Keratinocyte (primary cell): Measurements from ENCODE around the gene UCHL5. TPM values are rescaled to one million over a fixed set of nuclear protein-coding genes. Genes with fewer than 3 reads are reported as not detected.
"Not testable (repeated sequence)": the region's sequence is repeated elsewhere in the genome, so short reads cannot be mapped to it uniquely, and the experiment has no call there.

ENCODE experiments used
- DNase-seq: peaks from one replicate; pipeline ENCODE4 v3.0.0-alpha.2; 2011; ENCODE audit warnings: low read depth, missing footprints, low spot score
- FAIRE-seq: peaks from 2 replicates; lab custom pipeline; 2011; peaks lifted over from hg19 to GRCh38; lab: Jason Lieb, UNC
- H2AFZ ChIP-seq: 2 replicates; pipeline ENCODE4 v1.6.0; 2012; ENCODE audit warnings: low read length, control low read depth, inconsistent platforms; ENCODE audit not compliant: control insufficient read depth
- H3K27ac ChIP-seq: 2 replicates; pipeline ENCODE4 v1.5.1; 2011; ENCODE audit warnings: low read length; ENCODE audit not compliant: control insufficient read depth, insufficient read depth
- H3K27me3 ChIP-seq: 3 replicates; pipeline ENCODE4 v1.6.0; 2011; ENCODE audit warnings: low read length; ENCODE audit not compliant: control insufficient read depth, insufficient read depth; ENCODE audit errors: extremely low read depth
- H3K36me3 ChIP-seq, 2 experiments: 2 replicates in 1 of 2; 3 replicates in 1 of 2; pipeline ENCODE4 v1.5.1; 2011; ENCODE audit warnings: low read length in 2 of 2, mild to moderate bottlenecking in 1 of 2; ENCODE audit not compliant: control insufficient read depth in 2 of 2, insufficient read depth in 2 of 2; ENCODE audit errors: extremely low read depth in 1 of 2
- H3K4me1 ChIP-seq: 3 replicates; pipeline ENCODE4 v1.5.1; 2011; ENCODE audit warnings: low read length; ENCODE audit not compliant: control insufficient read depth, insufficient read depth; ENCODE audit errors: extremely low read depth
- H3K4me2 ChIP-seq: 3 replicates; pipeline ENCODE4 v1.6.0; 2011; ENCODE audit warnings: low read depth, low read length; ENCODE audit not compliant: control insufficient read depth, insufficient read depth; ENCODE audit errors: extremely low read depth
- H3K4me3 ChIP-seq, 3 experiments: fragments of 200-600 bp in 1 of 3; sonication (generic) in 1 of 3; 2 replicates in 2 of 3; 3 replicates in 1 of 3; pipeline ENCODE4 v1.5.1; 2011 to 2016; ENCODE audit warnings: low read length in 3 of 3, mild to moderate bottlenecking in 3 of 3, control low read depth in 2 of 3, inconsistent platforms in 1 of 3, low read depth in 1 of 3, mixed read lengths in 1 of 3, mixed run types in 1 of 3, moderate library complexity in 1 of 3; ENCODE audit not compliant: control insufficient read depth in 2 of 3, insufficient read depth in 2 of 3; ENCODE audit errors: extremely low read depth in 1 of 3
- H3K79me2 ChIP-seq: 2 replicates; pipeline ENCODE4 v1.6.0; 2012; ENCODE audit warnings: low read length; ENCODE audit not compliant: control insufficient read depth, insufficient read depth
- H3K9ac ChIP-seq: 3 replicates; pipeline ENCODE4 v1.6.0; 2011; ENCODE audit warnings: low read length; ENCODE audit not compliant: control insufficient read depth, insufficient read depth; ENCODE audit errors: extremely low read depth
- H3K9me1 ChIP-seq: 3 replicates; pipeline ENCODE4 v1.6.0; 2011; ENCODE audit warnings: low read length; ENCODE audit not compliant: control insufficient read depth, insufficient read depth; ENCODE audit errors: extremely low read depth
- H3K9me3 ChIP-seq: 2 replicates; pipeline ENCODE4 v1.5.1; 2012; ENCODE audit warnings: low read depth, low read length; ENCODE audit not compliant: control insufficient read depth
- H4K20me1 ChIP-seq: 3 replicates; pipeline ENCODE4 v1.6.0; 2011; ENCODE audit warnings: low read length; ENCODE audit not compliant: control insufficient read depth, insufficient read depth; ENCODE audit errors: extremely low read depth
- EZH2 ChIP-seq: IDR thresholded peaks from one replicate; pipeline ENCODE4 v1.6.1; 2012; ENCODE audit warnings: inconsistent platforms, mild to moderate bottlenecking, low read length, moderate library complexity
- dilution Hi-C: fragments of 300-500 bp; cut with MboI; formaldehyde crosslinking; loops from one replicate; pipeline ENCODE4 v1.7.0; 2020; ENCODE audit warnings: low sequenced_read_pairs; ENCODE audit not compliant: extremely low pct_ligation_motif_present
- polyA plus RNA-seq, 5 experiments: library from polyadenylated mRNA; depleted of rRNA in 3 of 5; stranded (reverse) in 3 of 5; stranded (forward) in 1 of 5; unstranded in 1 of 5; fragments of >200 nt; gene quantifications; 1 replicate in 1 of 5; 2 replicates in 3 of 5; 3 replicates in 1 of 5; pipeline versions ENCODE4 v1.2.1 to v1.2.3, GENCODE V29; 2011 to 2012; ENCODE audit warnings: missing spikeins in 2 of 5, low read depth in 1 of 5, low replicate concordance in 1 of 5
- TF ChIP-seq, protein P1 (sequence below), 3 experiments: IDR thresholded peaks in 1 of 3; conservative IDR thresholded peaks in 1 of 3; optimal IDR thresholded peaks in 1 of 3; 2 replicates in 2 of 3; 3 replicates in 1 of 3; pipeline versions ENCODE3 to v1.5.1; 2011; ENCODE audit warnings: low read length in 3 of 3, mild to moderate bottlenecking in 3 of 3, moderate library complexity in 2 of 3, control low read depth in 1 of 3, inconsistent platforms in 1 of 3; ENCODE audit not compliant: insufficient read depth in 2 of 3; ENCODE audit errors: extremely low read depth in 1 of 3

The UCHL5 gene
- polyA plus RNA-seq, 1 donor (not counting 4 experiments of a cell fraction or from before 2014, with no cell fraction given) = 53.7 TPM

DNA sequence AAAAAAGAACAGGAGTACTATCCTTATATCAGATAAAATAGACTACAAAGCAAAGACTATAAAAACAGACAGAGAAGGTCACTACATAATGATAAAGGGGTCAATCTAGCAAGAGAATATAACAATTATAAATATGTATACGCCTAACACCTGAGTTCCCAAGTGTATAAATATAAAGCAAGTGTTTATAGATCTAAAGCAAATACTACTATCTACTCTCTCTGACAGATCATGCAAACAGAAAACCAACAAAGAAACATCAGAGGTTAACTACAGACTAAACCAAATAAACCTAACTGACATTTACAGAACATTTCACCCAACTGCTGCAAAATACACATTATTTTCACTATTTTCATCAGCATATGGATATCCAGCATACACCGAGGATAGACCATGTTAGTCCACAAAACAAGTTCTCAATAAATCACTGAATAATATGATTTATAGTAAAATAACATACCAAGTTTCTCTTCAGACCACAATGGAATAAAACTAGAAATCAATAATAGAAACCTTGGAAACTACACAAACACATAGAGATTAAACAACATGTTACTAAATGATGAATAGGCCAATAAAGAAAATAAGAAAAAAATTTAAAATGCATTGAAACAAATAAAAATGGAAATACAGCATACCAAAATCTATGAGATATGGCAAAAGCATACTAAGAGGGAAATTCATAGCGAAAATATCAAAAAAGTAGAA lies 22.7 kb downstream of the UCHL5 start:
- no peak overlapping the region for H3K4me2 ChIP-seq
- H3K27ac ChIP-seq = no peak overlapping the region
- no peak for TF ChIP-seq EZH2
- TF ChIP-seq, protein P1, sequence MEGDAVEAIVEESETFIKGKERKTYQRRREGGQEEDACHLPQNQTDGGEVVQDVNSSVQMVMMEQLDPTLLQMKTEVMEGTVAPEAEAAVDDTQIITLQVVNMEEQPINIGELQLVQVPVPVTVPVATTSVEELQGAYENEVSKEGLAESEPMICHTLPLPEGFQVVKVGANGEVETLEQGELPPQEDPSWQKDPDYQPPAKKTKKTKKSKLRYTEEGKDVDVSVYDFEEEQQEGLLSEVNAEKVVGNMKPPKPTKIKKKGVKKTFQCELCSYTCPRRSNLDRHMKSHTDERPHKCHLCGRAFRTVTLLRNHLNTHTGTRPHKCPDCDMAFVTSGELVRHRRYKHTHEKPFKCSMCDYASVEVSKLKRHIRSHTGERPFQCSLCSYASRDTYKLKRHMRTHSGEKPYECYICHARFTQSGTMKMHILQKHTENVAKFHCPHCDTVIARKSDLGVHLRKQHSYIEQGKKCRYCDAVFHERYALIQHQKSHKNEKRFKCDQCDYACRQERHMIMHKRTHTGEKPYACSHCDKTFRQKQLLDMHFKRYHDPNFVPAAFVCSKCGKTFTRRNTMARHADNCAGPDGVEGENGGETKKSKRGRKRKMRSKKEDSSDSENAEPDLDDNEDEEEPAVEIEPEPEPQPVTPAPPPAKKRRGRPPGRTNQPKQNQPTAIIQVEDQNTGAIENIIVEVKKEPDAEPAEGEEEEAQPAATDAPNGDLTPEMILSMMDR (optimal IDR thresholded peaks at IDR 0.05 in 1 of 3, IDR thresholded peaks at IDR 0.05 in 1 of 3, conservative IDR thresholded peaks at IDR 0.05 in 1 of 3; ENCODE audit: extremely low read depth in 1 of 3, insufficient read depth in 2 of 3, low read length in 3 of 3) = no peak
- no peaks in the 10 kb centered on the region for H3K4me1 ChIP-seq
- no peaks in the 10 kb centered on the region for H3K36me3 ChIP-seq
- dilution Hi-C loops = no loop called here
- DNase-seq = no peak
- H3K9ac ChIP-seq = no peak overlapping the region
- no peaks in the 10 kb centered on the region for H3K9me3 ChIP-seq
- H2AFZ ChIP-seq = no peak overlapping the region
- no peaks in the 10 kb centered on the region for H3K27me3 ChIP-seq
- H3K79me2 ChIP-seq = peaks cover 56% of the 10 kb centered on the region
- FAIRE-seq = no peak
- H3K4me3 ChIP-seq = no peak overlapping the region
- H3K9me1 ChIP-seq = no peaks in the 10 kb centered on the region
- H4K20me1 ChIP-seq = no peaks in the 10 kb centered on the region

DNA sequence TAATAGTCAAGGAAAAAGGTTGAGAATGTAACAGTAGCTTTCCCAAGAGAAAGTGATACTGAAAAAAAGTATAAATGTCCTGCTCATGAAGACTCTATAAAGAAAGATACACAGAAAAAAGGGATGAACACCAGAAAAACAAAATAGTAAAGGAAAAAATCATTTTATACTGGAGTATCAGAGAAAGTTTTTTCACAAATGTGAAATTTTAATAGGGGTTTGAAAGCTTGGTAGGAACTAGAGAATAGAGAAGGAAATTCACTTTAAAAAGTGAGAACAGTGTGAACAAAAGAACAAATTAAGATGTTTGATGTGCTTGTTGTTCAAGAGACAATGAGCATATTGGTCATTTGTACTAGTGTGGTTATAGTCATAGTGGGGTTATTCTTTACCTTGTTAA lies 25.6 kb downstream of the UCHL5 start:
- H3K79me2 ChIP-seq = peaks cover 46% of the 10 kb centered on the region
- no peak for FAIRE-seq

DNA sequence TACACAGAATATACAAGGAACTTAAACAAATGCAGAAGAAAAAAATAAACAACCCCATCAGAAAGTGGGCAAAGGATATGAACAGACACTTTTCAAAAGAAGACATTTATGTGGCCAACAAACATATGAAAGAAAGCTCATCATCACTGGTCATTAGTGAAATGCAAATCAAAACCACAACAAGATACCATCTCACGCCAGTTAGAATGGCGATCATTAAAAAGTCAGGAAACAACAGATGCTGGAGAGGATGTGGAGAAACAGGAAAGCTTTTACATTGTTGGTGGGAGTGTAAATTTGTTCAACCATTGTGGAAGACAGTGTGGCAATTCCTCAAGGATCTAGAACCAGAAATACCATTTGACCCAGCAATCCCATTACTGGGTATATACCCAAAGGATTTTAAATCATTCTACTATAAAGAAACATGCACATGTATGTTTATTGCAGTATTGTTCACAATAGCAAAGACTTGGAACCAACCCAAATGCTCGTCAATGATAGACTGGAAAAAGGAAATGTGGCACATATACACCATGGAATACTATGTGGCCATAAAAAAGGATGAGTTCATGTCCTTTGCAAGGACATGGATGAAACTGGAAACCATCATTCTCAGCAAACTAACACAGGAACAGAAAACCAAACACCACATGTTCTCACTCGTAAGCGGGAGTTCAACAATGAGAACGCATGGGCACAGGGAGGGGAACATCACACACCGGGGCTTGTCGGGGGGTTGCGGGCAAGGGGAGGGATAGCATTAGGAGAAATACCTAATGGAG lies 26.3 kb downstream of the UCHL5 start:
- H3K4me1 ChIP-seq, FAIRE-seq, H4K20me1 ChIP-seq, H3K9ac ChIP-seq, H3K27ac ChIP-seq, H3K27me3 ChIP-seq, H2AFZ ChIP-seq, H3K4me3 ChIP-seq, dilution Hi-C loops, H3K9me3 ChIP-seq, DNase-seq, H3K9me1 ChIP-seq, H3K4me2 ChIP-seq, H3K36me3 ChIP-seq: not testable (repeated sequence)
- peaks cover 41% of the 10 kb centered on the region for H3K79me2 ChIP-seq

More for the DNA sequence above, 25.6 kb downstream of the UCHL5 start:
- no peak overlapping the region for H3K9ac ChIP-seq
- H3K4me1 ChIP-seq = no peaks in the 10 kb centered on the region
- no peak overlapping the region for H3K27ac ChIP-seq
- DNase-seq = no peak
- no peak overlapping the region for H2AFZ ChIP-seq
- no peaks in the 10 kb centered on the region for H3K27me3 ChIP-seq
- no peak overlapping the region for H3K4me3 ChIP-seq
- no peaks in the 10 kb centered on the region for H3K9me3 ChIP-seq
- H3K9me1 ChIP-seq = no peaks in the 10 kb centered on the region
- TF ChIP-seq EZH2 = no peak
- TF ChIP-seq, protein P1 (optimal IDR thresholded peaks at IDR 0.05 in 1 of 3, IDR thresholded peaks at IDR 0.05 in 1 of 3, conservative IDR thresholded peaks at IDR 0.05 in 1 of 3; ENCODE audit: extremely low read depth in 1 of 3, insufficient read depth in 2 of 3, low read length in 3 of 3) = no peak
- H3K36me3 ChIP-seq = peaks cover 0 to 3% of the 10 kb centered on the region in 2 experiments
- H3K4me2 ChIP-seq = no peak overlapping the region
- dilution Hi-C loops = no loop called here
- no peaks in the 10 kb centered on the region for H4K20me1 ChIP-seq
